T-helper 9 cell (primary cell): ENCODE data around the gene EEF1A2.
A peak's percentile ranks its signal among the peaks of the same experiment; 100 is the strongest.

Experiments used
- DNase-seq: peaks from one replicate; pipeline ENCODE4 v3.0.0-alpha.2; 2020

EEF1A2 gene

DNA sequence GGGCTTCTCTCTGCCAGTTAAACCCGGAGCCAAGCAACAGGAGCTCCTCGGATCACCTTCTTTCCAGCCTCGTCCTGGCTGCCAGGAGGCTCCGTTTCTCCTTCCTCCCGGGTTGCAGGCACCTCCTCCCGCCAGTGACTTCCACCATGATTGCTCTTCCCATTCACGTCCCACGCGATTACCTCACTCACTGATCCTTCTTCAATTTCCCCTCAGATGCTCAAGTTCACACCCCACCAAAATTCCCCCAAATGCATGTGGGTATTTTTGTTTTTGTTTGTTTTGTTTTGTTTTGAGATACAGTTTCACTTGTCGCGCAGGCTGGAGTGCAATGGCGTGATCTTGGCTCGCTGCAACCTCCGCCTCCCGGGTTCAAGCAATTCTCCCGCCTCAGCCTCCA, 51.6 kb downstream of the EEF1A2 start:
- no peak for DNase-seq

GRCh38 chr20:63446216-63447024, 52.5 kb downstream of the EEF1A2 start:
- no peak for DNase-seq

- DNase-seq: no peak
Observed at GRCh38 chr20:63445075-63445734, 53.7 kb downstream of the EEF1A2 start.

DNA sequence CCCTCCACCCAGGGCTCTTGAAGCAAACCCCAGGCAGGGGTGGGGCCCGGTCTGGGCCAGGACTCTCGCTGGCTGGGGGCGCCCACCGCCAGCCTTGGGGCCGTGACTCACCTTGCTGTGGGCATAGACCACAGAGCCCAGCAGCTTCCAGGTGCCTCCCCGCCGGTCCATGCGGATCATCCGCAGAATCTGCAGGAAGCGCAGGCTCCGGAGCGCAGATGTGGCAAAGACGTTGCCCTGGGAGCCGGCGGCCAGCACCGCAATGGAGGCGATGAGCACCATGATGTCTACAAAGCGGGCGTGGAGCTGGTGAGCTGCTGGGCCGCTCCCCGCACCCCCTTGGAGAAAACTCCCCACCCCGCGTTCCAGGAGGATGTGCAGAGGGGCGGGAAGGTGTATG, 54.3 kb downstream of the EEF1A2 start:
- DNase-seq: no peak

DNA sequence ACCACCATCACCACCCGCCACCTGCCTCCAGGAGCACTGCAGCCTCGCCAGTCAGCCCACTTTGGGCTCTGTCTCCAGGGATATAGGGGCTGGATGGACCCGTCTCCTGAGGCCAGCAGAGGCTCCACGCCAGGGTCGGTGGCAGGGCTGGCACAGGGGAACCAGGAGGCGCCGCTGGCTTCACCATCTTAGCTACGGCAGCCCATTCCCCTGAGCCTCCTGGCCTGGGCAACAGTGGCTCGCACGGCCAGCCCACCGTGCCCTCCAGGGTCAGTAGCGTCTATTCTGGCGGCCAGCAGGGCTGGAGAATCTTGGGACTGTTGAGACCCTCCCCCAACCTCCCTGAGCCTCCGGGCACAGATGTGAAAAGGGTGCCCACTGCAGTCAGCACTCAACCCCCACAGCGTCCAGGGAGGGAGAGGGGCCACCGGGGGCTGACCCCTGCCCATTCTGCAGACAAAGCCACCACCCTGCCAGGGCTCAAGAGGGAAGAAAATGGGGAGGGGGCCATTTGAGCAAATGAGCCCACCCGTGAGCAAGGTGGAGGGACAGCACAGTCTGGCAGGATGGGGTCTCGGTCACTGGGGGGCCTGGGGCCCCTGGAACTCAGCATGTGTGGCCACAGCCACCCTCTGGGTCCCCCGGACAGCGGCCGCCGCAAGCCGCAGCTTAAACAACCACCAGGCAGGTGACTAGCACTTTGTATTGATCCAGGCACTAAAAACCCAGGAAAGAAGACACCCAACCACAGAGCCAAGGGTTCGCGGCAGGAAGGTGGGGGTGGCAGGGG, 55.1 kb downstream of the EEF1A2 start:
- no peak for DNase-seq

- peak; percentile 43 for DNase-seq
Observed at GRCh38 chr20:63442100-63442493, 56.8 kb downstream of the EEF1A2 start.

GRCh38 chr20:63441136-63442099, 57.5 kb downstream of the EEF1A2 start:
- no peak for DNase-seq

GRCh38 chr20:63440366-63440955, 58.4 kb downstream of the EEF1A2 start:
- no peak for DNase-seq

DNA sequence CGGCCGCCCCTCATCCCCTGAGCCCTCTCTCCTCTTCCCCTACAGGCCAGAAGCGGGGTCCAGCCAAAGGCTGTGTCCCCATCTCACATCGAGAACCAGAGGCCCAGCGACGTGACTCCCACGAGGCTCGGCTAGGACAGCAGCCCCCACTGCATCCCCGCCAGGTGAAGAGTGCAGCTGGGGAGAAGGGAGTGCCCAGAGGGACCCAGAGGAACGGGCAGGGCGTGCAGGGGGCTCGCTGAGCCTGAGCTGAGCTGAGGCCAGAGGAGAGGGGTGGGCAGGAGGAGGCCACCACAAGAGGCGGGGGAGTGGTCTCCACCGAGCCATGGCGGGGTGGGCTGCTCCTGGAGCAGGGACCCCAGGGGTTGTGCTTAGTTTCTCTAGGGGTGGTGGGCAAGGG, 59.0 kb downstream of the EEF1A2 start:
- DNase-seq: no peak

DNA sequence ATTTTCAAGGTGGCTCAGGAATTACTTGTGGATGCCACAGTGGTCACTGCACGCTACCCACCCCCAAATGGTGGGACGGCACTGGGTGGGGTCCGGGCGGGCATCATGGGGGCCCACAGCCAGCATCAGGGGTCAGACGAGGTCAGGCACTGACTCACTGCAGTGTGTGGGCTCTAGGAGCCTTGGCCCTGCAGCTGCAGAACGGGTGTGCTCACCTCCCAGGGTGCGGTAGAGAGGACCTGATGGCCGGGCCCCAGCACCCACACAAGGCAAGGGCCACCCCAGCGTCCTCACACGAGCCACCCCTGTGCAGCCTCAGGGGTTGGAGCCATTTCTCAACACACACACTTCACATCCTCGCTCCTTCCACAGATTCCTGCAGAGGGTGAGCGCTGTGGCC, 60.8 kb downstream of the EEF1A2 start:
- DNase-seq: no peak
